GM18499 (cell line): ENCODE results near the gene C3orf33.
A peak's percentile ranks its signal among the peaks of the same experiment; 100 is the strongest.
"Not testable (repeated sequence)": the region's sequence is repeated elsewhere in the genome, so short reads cannot be mapped to it uniquely, and the experiment has no call there.

Experiments
- ATAC-seq: cut with Tn5 transposase; IDR thresholded peaks from one replicate; pipeline ENCODE4 v1.9.1; 2021; ENCODE audit warnings: moderate number of reproducible peaks; ENCODE audit not compliant: insufficient read depth, unreplicated experiment

Gene C3orf33, protein sequence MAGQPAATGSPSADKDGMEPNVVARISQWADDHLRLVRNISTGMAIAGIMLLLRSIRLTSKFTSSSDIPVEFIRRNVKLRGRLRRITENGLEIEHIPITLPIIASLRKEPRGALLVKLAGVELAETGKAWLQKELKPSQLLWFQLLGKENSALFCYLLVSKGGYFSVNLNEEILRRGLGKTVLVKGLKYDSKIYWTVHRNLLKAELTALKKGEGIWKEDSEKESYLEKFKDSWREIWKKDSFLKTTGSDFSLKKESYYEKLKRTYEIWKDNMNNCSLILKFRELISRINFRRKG

GRCh38 chr3:155805802-155806618 lies at the start of gene C3orf33:
TSS of gene C3orf33 (minus strand) at chr3:155806278. CDS start at chr3:155806252, 26 bp downstream.
- peak; percentile 80 for ATAC-seq

DNA sequence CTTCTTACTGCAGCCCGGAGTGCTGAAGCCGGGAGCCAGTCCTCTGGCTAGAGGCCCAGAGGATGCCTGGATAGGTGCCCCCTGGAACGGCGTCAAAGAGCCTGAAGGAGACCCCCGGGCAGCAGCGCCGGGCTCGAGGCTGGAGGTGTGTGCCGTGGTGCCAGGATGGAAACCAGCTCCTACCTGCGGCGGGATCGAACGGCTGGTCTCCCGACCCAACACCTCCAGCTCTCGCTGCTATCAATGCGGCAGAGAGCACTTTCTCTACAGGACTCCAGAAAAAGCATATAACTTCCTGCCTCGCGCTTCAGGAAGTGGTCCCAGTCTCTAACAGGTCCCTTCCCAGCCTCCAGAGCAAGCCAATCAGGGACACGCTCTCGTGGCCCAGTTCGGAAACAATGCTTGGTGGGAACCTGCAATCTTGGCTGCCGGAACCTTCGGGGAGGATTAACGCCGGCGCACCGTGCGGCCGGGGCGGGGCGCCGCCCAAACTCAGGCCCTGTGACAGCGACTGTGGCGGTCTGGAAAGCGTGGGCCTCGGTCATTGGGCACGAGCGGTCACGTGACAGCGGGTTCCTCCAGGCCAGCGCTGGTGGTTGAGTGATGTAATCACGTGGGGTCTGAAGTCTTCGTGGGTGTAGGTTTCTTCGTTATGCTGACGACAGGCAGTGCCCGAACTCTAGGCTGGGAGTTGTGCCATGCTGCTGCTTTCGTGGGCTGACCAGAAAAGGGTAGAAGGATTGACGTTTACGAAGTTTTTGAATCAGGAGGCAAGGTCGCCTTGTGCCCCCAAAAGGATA lies 48.3 kb upstream of the C3orf33 start, which contains the start of gene SLC33A1:
Gene SLC33A1, minus strand, starts transcription at position 287 of the 800 bp plus-strand sequence. CDS start 430 bp downstream, outside the sequence.
- ATAC-seq, result peak; percentile 91

- no peak for ATAC-seq
These were observed 47.4 kb upstream of the C3orf33 start for GRCh38 chr3:155853214-155854140.

- no peak for ATAC-seq
These were observed 46.3 kb upstream of the C3orf33 start for GRCh38 chr3:155852341-155852740.

GRCh38 chr3:155849404-155849803 lies 43.3 kb upstream of the C3orf33 start:
- not testable (repeated sequence) for ATAC-seq

DNA sequence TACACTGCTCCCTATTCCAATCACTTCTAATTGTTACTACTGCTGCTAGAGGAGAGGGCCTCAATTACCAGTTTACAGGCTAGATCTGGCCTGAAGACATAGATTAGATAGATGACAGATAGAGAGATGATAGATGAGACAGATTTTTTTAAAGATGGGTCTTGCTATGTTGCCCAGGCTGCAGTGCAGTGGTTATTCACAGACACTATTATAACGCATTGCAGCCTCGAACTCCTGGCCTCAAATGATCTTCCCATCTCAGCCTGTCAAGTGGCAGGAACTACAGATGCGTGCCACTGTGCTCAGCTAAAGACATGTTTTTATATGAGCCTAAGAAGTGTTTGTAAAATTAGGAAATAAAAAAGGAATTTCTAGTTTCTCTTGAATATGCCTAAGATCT lies 41.9 kb upstream of the C3orf33 start:
- ATAC-seq, result no peak

DNA sequence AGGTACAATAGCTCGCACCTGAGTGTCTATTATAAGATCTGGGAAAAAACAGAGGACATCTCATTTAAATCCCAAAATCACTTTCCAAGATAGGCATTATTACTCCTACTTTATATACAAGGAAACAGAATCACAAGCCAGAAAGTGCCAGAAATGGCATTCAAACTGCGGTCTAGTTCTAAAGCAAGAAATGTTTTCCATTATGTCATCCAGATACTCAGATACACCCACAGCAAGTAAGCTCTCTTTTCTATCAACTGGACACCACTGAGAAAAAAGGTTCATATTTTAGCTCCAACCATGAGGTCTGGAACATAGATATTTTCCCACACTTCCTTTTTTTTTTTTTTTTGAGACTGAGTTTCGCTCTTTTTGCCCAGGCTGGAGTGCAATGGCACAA lies 40.0 kb upstream of the C3orf33 start:
- no peak for ATAC-seq

- ATAC-seq, result no peak
These were observed 37.5 kb upstream of the C3orf33 start for GRCh38 chr3:155843569-155843968.

- ATAC-seq, result no peak
These were observed 29.4 kb upstream of the C3orf33 start for GRCh38 chr3:155835341-155836071.

DNA sequence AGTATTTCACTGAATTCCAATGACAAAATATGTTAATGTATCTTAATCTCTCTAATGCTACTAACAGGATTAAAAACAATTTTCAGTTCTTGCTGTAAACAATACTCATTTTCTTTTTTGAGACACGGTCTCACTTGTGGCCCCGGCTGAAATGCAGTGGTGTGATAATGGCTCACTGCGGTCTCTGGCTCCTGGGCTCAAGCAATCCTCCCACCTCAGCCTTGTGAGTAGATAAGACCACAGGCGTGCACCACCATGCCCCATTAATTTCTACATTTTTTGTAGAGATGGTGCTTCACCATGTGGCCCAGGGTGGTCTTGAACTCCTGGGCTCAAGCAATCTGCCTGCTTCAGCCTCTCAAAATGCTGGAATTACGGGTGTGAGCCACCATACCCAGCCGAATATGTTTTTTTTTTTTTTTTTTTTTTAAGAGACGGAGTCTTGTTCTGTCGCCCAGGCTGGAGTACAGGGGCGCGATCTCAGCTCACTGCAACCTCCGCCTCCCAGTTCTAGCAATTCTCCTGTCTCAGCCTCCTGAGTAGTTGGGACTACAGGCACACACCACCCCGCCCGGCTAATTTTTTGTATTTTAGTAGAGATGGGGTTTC lies 22.5 kb upstream of the C3orf33 start:
- ATAC-seq, result not testable (repeated sequence)

DNA sequence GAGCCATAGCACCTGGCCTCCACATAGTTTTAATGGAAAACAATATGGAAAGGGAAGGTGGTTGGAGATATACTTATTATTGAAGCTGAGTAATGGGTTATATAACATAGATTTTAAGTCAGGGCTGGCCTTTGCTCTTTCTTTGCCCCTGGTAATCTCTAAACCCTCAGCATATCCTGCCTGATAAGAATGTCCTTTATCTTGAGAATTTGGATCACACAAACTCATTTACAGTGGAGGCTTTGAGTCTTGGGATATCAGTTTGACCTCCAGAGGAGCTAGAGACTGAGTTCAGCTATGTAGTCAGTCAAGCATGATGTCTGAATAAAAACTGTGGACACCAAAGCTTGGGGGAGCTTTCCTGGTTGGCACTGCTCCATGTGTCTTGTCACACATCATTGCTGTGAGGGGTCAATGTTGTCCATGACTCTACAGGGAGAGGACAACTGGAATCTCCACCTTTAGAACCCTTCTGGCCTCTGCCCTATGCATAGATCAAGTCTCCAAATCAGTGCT lies 9.0 kb upstream of the C3orf33 start:
- no peak for ATAC-seq

GRCh38 chr3:155813224-155813623 lies 7.1 kb upstream of the C3orf33 start:
- not testable (repeated sequence) for ATAC-seq

DNA sequence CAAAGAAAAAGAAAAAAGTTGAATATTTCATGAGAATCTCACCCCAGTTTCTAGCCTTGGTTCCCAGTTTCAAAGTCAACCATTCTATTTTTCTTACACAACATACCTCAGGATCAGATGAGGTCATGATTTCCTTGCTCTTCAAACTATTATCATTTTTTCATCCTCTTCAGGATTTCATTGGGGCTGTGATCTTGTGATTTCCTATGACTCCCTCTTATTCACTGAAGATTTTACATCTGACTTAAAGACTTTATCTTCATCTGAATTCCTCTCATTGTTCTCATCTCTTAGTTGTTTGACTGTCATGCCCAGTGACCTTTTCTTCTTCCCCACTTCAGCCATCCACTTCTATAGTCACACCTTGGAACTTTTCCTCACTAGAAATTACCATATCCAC lies 3.1 kb upstream of the C3orf33 start:
- ATAC-seq, result no peak

DNA sequence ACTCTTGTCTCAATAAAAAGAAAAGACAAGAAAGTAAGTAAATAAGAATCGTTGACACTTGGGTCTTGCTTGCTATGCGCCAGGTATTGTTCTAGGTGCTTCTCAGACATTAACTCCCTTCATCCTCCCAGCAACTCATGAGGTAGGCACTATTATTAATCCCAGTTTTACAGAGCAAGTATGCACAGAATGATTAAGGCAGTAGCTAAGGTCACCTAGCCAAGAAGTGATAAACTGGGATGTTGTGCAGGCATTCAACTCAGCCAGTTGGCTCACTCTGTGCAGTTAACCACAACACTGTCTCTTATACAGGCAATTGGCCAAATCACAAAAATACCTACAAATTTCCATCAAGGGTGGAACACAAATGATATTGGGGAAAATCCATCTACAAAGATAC lies 1.7 kb upstream of the C3orf33 start:
- ATAC-seq, result no peak

- peak; percentile 17 for ATAC-seq
These were observed 775 bp downstream of the C3orf33 start for GRCh38 chr3:155805204-155805801.

GRCh38 chr3:155804323-155804722 lies 1.8 kb downstream of the C3orf33 start:
- ATAC-seq, result no peak

DNA sequence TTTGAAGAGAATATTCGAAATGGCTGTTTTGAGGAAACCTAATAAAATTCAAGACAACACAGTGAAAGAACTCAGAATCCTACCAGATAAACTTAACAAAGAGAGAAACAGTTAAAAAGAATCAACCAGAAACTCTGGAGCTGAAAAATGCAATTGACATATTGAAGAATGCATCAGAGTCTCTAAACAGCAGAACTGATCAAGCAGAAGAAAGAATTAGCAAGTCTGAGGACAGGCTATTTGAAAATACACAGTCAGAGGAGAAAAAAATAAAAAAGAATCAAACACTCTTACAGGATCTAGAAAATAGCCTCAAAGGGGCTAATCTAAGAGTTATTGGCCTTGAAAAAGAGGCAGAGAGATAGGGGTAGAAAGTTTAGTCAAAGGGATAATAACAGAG lies 13.5 kb downstream of the C3orf33 start:
- no peak for ATAC-seq

DNA sequence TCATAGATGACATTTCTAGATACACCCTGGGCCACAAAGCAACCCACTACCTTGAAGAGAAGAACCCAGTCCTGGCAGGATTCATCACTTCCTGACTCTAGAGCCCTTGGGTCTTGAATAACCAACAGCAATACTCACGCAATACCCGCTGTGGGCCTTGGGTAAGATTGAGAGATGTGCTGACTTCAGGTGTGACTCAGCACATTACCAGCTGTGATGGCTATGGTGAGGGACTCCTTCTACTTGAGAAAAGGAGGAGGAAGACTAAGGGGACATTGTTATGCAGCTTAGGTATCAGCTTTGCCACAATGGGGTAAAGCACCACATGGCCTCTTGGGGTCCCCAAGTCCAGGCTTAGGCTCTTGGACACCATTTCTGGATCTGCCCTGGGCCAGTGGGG lies 14.9 kb downstream of the C3orf33 start:
- no peak for ATAC-seq
